Caco-2 (cell line): ENCODE measurements around the gene GPR85. TPM values are rescaled to one million over a fixed set of nuclear protein-coding genes. Genes with fewer than 3 reads are reported as not detected.
A peak's percentile ranks its signal among the peaks of the same experiment; 100 is the strongest.

Experiments
- BruUV-seq: library from RNA; stranded (reverse); fragments of 400-500 nt; replicated peaks from 2 replicates; lab custom pipeline; 2021; lab: Mats Ljungman, UMichigan
- CTCF ChIA-PET: fragments of 300-600 bp; sonication (Branson Sonifier 250); formaldehyde crosslinking; loops from one replicate; lab custom pipeline; 2022; ENCODE audit warnings: antibody characterized with exemption; lab: Charles Lee
- POLR2A ChIA-PET: fragments of 300-600 bp; sonication (Branson Sonifier 250); formaldehyde crosslinking; loops from one replicate; lab custom pipeline; 2022; ENCODE audit warnings: antibody characterized with exemption; lab: Charles Lee
- DNase-seq, 2 experiments: peaks; one replicate each; pipeline versions ENCODE4 v3.0.0 to v3.0.0-alpha.2; 2020 to 2022
- H3K27me3 ChIP-seq: replicated peaks from 2 replicates; pipeline ENCODE4 v1.6.0; 2011; ENCODE audit warnings: low read length; ENCODE audit not compliant: control insufficient read depth, insufficient read depth
- H3K36me3 ChIP-seq: 2 replicates; pipeline ENCODE4 v1.5.1; 2011; ENCODE audit warnings: low read length; ENCODE audit not compliant: control insufficient read depth, insufficient read depth
- H3K4me1 ChIP-seq: fragments of 250-450 bp; sonication (Bioruptor Pico); 2 replicates; pipeline ENCODE4 v1.5.1; 2020; ENCODE audit warnings: mild to moderate bottlenecking
- H3K4me3 ChIP-seq: 2 replicates; pipeline ENCODE4 v1.5.1; 2011; ENCODE audit warnings: low read depth, mild to moderate bottlenecking, control low read depth, low read length
- H3K9me3 ChIP-seq: fragments of 250-450 bp; sonication (Bioruptor Pico); 2 replicates; pipeline ENCODE4 v1.5.1; 2020; ENCODE audit warnings: mild to moderate bottlenecking, moderate library complexity
- H3K27ac Mint-ChIP-seq: one replicate; pipeline ENCODE4 v1.8.0; 2022; ENCODE audit warnings: mixed read lengths; ENCODE audit not compliant: unreplicated experiment
- H3K27me3 Mint-ChIP-seq: one replicate; pipeline ENCODE4 v1.8.0; 2022; ENCODE audit warnings: mixed read lengths; ENCODE audit not compliant: insufficient read depth, unreplicated experiment
- H3K36me3 Mint-ChIP-seq: one replicate; pipeline ENCODE4 v1.8.0; 2022; ENCODE audit warnings: mild to moderate bottlenecking, mixed read lengths; ENCODE audit not compliant: insufficient read depth, unreplicated experiment
- H3K4me1 Mint-ChIP-seq: one replicate; pipeline ENCODE4 v1.8.0; 2022; ENCODE audit warnings: low read depth, mixed read lengths; ENCODE audit not compliant: unreplicated experiment
- H3K4me3 Mint-ChIP-seq: one replicate; pipeline ENCODE4 v1.8.0; 2022; ENCODE audit warnings: mild to moderate bottlenecking, moderate library complexity, mixed read lengths; ENCODE audit not compliant: unreplicated experiment
- H3K9me3 Mint-ChIP-seq: one replicate; pipeline ENCODE4 v1.8.0; 2022; ENCODE audit warnings: mixed read lengths; ENCODE audit not compliant: unreplicated experiment
- intact Hi-C: fragments of 100-400 bp; cut with micrococcal nuclease; formaldehyde crosslinking; loops from one replicate; pipeline ENCODE4 v1.10.0; 2022; ENCODE audit not compliant: unreplicated experiment
- total RNA-seq: library from RNA; stranded (reverse); gene quantifications from 2 replicates; pipeline ENCODE4 v1.2.3, GENCODE V29; 2022
- TF ChIP-seq, protein P1 (sequence below), 2 experiments: fragments of 200-600 bp in 1 of 2; IDR thresholded peaks; 1 replicate in 1 of 2; 2 replicates in 1 of 2; pipeline versions ENCODE4 v1.5.1 to v1.8.0; 2011 to 2022; ENCODE audit warnings: antibody characterized with exemption in 1 of 2, control low read depth in 1 of 2, inconsistent platforms in 1 of 2, low read depth in 1 of 2, low read length in 1 of 2, mild to moderate bottlenecking in 1 of 2, moderate library complexity in 1 of 2; ENCODE audit not compliant: insufficient read depth in 1 of 2, severe bottlenecking in 1 of 2, unreplicated experiment in 1 of 2

GPR85 gene
- total RNA-seq, 1 experiment from 2014 or later = not detected

DNA sequence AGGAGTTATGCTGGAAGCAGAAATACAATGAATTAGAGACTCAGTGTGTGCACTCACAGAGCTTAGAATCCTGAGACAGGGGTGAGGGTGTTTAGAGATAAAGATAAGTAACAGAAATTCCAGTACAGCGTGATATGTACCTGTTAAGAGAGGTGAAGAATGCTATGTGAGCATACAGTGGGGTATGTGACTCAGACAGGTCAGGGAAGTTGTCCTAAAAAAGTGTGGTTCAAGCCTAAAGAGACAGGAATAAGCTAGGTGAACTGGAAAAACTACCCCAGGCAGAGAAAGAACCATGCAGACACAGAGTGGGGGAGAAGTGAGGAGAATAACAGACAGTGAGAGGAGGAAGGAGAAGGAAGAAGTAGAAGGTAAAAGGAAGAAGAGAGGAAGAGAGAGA, 23.1 kb upstream of the GPR85 start:
- ChIA-PET CTCF (no interaction called here), POLR2A (no interaction called here)
- no peak overlapping the region for H3K4me3 ChIP-seq
- no peaks in the 10 kb centered on the region for H3K9me3 ChIP-seq
- TF ChIP-seq, protein P1, sequence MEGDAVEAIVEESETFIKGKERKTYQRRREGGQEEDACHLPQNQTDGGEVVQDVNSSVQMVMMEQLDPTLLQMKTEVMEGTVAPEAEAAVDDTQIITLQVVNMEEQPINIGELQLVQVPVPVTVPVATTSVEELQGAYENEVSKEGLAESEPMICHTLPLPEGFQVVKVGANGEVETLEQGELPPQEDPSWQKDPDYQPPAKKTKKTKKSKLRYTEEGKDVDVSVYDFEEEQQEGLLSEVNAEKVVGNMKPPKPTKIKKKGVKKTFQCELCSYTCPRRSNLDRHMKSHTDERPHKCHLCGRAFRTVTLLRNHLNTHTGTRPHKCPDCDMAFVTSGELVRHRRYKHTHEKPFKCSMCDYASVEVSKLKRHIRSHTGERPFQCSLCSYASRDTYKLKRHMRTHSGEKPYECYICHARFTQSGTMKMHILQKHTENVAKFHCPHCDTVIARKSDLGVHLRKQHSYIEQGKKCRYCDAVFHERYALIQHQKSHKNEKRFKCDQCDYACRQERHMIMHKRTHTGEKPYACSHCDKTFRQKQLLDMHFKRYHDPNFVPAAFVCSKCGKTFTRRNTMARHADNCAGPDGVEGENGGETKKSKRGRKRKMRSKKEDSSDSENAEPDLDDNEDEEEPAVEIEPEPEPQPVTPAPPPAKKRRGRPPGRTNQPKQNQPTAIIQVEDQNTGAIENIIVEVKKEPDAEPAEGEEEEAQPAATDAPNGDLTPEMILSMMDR (IDR thresholded peaks at IDR 0.05; ENCODE audit: insufficient read depth in 1 of 2, low read depth in 1 of 2, low read length in 1 of 2, severe bottlenecking in 1 of 2, unreplicated experiment in 1 of 2) = no peak
- Mint-ChIP-seq H3K9me3 (no peaks in the 10 kb centered on the region), H3K4me3 (no peak overlapping the region), H3K27me3 (no peaks in the 10 kb centered on the region), H3K36me3 (peaks cover 7% of the 10 kb centered on the region), H3K4me1 (peaks cover 13% of the 10 kb centered on the region), H3K27ac (peak overlapping the region; percentile 7)
- H3K27me3 ChIP-seq = no peaks in the 10 kb centered on the region
- no peak for DNase-seq
- no TSS peak for BruUV-seq
- no peaks in the 10 kb centered on the region for H3K4me1 ChIP-seq
- intact Hi-C loops = no loop called here
- H3K36me3 ChIP-seq = no peaks in the 10 kb centered on the region

DNA sequence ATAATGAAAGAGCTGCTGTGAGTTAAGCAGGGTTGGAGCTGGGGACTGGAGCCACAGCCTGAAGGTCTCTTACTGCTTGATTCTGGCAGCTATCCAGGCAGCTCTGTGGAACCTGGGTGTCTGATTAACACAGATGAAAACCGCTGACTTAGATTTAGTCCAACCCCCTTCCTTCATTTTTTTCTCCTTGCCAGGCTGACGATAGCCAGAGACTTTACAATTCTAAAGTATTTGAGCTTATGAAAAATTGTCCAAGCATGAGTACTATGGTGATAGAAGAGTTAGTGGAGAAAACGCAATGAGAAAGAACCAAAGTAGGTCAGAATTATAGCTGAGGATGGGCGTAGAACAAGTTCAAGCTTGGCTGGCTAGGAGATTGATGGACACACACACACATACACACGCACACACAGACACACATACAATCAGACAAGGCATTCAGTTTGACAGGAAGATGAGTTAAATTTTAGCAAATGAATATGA, 13.5 kb upstream of the GPR85 start:
- Histone ChIP-seq H3K27me3 (no peaks in the 10 kb centered on the region), H3K4me1 (peaks cover 18% of the 10 kb centered on the region), H3K36me3 (no peaks in the 10 kb centered on the region), H3K9me3 (no peaks in the 10 kb centered on the region), H3K4me3 (no peak overlapping the region)
- TF ChIP-seq, protein P1 (IDR thresholded peaks at IDR 0.05; ENCODE audit: insufficient read depth in 1 of 2, low read depth in 1 of 2, low read length in 1 of 2, severe bottlenecking in 1 of 2, unreplicated experiment in 1 of 2) = no peak
- Mint-ChIP-seq H3K4me3 (no peak overlapping the region), H3K9me3 (no peaks in the 10 kb centered on the region), H3K27ac (no peak overlapping the region), H3K27me3 (no peaks in the 10 kb centered on the region), H3K4me1 (peaks cover 7% of the 10 kb centered on the region), H3K36me3 (peaks cover 4% of the 10 kb centered on the region)
- ChIA-PET CTCF (no interaction called here), POLR2A (no interaction called here)
- no peak for DNase-seq
- intact Hi-C loops = no loop called here
- BruUV-seq = no TSS peak

DNA sequence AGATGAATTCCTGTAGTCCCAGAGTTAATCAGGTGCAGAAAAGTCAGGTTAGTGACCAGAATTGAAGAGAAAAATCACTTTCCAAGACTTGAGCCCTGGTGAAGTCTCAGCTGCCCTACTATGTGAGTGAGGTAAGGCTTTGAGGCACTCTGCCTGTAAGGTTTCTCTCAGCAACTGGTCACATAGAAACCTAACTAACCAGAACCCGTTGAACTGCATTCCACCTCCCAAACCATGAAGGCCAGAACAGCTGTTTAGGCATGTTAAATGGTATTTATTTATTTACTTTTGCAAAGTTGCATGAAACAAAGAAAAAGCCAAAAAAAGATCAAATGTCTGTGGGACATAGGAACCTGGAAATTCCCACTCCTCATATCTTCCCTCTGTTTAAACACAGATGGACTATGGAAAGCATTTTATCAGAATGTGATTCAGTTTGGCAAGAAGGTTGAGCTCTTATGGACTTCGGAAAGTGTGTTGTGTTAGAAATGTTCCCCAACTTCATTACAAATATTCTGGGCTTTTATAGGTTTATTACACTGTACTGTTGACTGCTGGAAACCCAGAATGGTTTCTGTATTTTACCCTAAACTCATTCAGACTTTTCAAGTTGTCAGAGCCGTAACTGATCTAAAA, 12.8 kb upstream of the GPR85 start:
- H3K27me3 ChIP-seq = no peaks in the 10 kb centered on the region
- H3K27ac Mint-ChIP-seq = peak overlapping the region; percentile 26
- ChIA-PET CTCF (no interaction called here), POLR2A (no interaction called here)
- H3K4me1 ChIP-seq = peaks cover 18% of the 10 kb centered on the region
- no peaks in the 10 kb centered on the region for H3K9me3 ChIP-seq
- TF ChIP-seq, protein P1 (IDR thresholded peaks at IDR 0.05; ENCODE audit: insufficient read depth in 1 of 2, low read depth in 1 of 2, low read length in 1 of 2, severe bottlenecking in 1 of 2, unreplicated experiment in 1 of 2) = no peak
- peak overlapping the region; percentile 18 for H3K4me3 Mint-ChIP-seq
- DNase-seq = peak; percentile 54 to 59
- no peak overlapping the region for H3K4me3 ChIP-seq
- no TSS peak for BruUV-seq
- H3K27me3 Mint-ChIP-seq = no peaks in the 10 kb centered on the region
- H3K9me3 Mint-ChIP-seq = no peaks in the 10 kb centered on the region
- peaks cover 7% of the 10 kb centered on the region for H3K4me1 Mint-ChIP-seq
- H3K36me3 Mint-ChIP-seq = peaks cover 4% of the 10 kb centered on the region
- intact Hi-C loops = no loop called here
- H3K36me3 ChIP-seq = no peaks in the 10 kb centered on the region
